GM12878 (cell line): Measurements from ENCODE around the gene DMRT1. TPM values are rescaled to one million over a fixed set of nuclear protein-coding genes. Genes with fewer than 3 reads are reported as not detected.

ENCODE experiments used
- BCLAF1 ChIP-seq: fragments of 450-650 bp; IDR thresholded peaks from 2 replicates; pipeline ENCODE4 v1.6.1; 2017; ENCODE audit warnings: antibody characterized with exemption, mild to moderate bottlenecking, moderate library complexity
- CBX5 ChIP-seq: sonication (generic); IDR thresholded peaks from 2 replicates; pipeline ENCODE4 v1.6.1; 2016; ENCODE audit warnings: low read depth, moderate library complexity, mild to moderate bottlenecking, inconsistent platforms
- EP300 ChIP-seq, 2 experiments: fragments of 150-350 bp in 1 of 2; IDR thresholded peaks; 2 replicates each; pipeline ENCODE4 v1.6.1; 2011 to 2012; ENCODE audit warnings: low read depth in 2 of 2, low read length in 2 of 2, borderline replicate concordance in 1 of 2, improper control_type of control experiment in 1 of 2, inconsistent platforms in 1 of 2; ENCODE audit not compliant: control insufficient read depth in 1 of 2
- ETV6 ChIP-seq, 2 experiments: fragments of 450-650 bp in 1 of 2; IDR thresholded peaks in 1 of 2; conservative IDR thresholded peaks in 1 of 2; 2 replicates each; pipeline ENCODE4 v1.6.1; 2014; ENCODE audit warnings: antibody characterized with exemption in 1 of 2, borderline replicate concordance in 1 of 2, low read depth in 1 of 2, mild to moderate bottlenecking in 1 of 2, moderate library complexity in 1 of 2
- HSF1 ChIP-seq: fragments of 150-350 bp; IDR thresholded peaks from 2 replicates; pipeline ENCODE4 v1.6.1; 2014; ENCODE audit warnings: mild to moderate bottlenecking, low read depth, low read length
- MAX ChIP-seq: IDR thresholded peaks from 2 replicates; pipeline ENCODE4 v1.6.1; 2012; ENCODE audit warnings: low read depth, low read length, improper control_type of control experiment
- MEF2B ChIP-seq: fragments of 450-650 bp; IDR thresholded peaks from 2 replicates; pipeline ENCODE4 v1.6.1; 2018; ENCODE audit warnings: mild to moderate bottlenecking, moderate library complexity; ENCODE audit not compliant: partially characterized antibody, poor library complexity, severe bottlenecking
- NBN ChIP-seq: fragments of 450-650 bp; IDR thresholded peaks from 2 replicates; pipeline ENCODE4 v1.6.1; 2016
- NR2C1 ChIP-seq: fragments of 450-650 bp; IDR thresholded peaks from 2 replicates; pipeline ENCODE4 v1.6.1; 2017; ENCODE audit warnings: antibody characterized with exemption, mild to moderate bottlenecking, moderate library complexity
- POLR2A ChIP-seq: IDR thresholded peaks from 2 replicates; pipeline ENCODE4 v1.6.1; 2011; ENCODE audit warnings: low read depth, mild to moderate bottlenecking, low read length
- POLR2AphosphoS2 ChIP-seq: IDR thresholded peaks from 2 replicates; pipeline ENCODE4 v1.6.1; 2011; ENCODE audit warnings: low read depth, mild to moderate bottlenecking, low read length, improper control_type of control experiment, moderate library complexity
- RUNX3 ChIP-seq: IDR thresholded peaks from 2 replicates; pipeline ENCODE4 v1.6.1; 2012; ENCODE audit warnings: low read length, inconsistent platforms
- SIX5 ChIP-seq: IDR thresholded peaks from 2 replicates; pipeline ENCODE4 v1.6.1; 2011; ENCODE audit warnings: mild to moderate bottlenecking, low read depth, low read length, moderate library complexity; ENCODE audit not compliant: severe bottlenecking
- SUPT20H ChIP-seq: IDR thresholded peaks from 2 replicates; pipeline ENCODE4 v1.6.1; 2011; ENCODE audit warnings: low read depth, mild to moderate bottlenecking, low read length, moderate library complexity, borderline replicate concordance; ENCODE audit not compliant: control insufficient read depth
- TARDBP ChIP-seq: IDR thresholded peaks from 2 replicates; pipeline ENCODE4 v1.6.1; 2016; ENCODE audit warnings: borderline replicate concordance
- YY1 ChIP-seq: IDR thresholded peaks from 2 replicates; pipeline ENCODE4 v1.6.1; 2011; ENCODE audit warnings: low read depth, mild to moderate bottlenecking, low read length
- ZZZ3 ChIP-seq: IDR thresholded peaks from 2 replicates; pipeline ENCODE4 v1.6.1; 2011; ENCODE audit warnings: low read depth; ENCODE audit not compliant: control insufficient read depth, insufficient read length
- polyA plus RNA-seq, 11 experiments: library from polyadenylated mRNA; depleted of rRNA in 4 of 11; unstranded in 6 of 11; stranded (reverse) in 5 of 11; fragments of >200 nt; fragmentation: Nextera tagmentation in 4 of 11; fragmentation: Illumina TruSeq in 1 of 11; extraction: Ambion mirVana in 4 of 11; extraction: Trizol in 1 of 11; gene quantifications; 1 replicate in 1 of 11; 2 replicates in 10 of 11; pipeline versions ENCODE4 v1.2.1 to v1.2.3, GENCODE V29; 2011 to 2016; ENCODE audit warnings: inconsistent platforms in 2 of 11, missing spikeins in 2 of 11, low read depth in 1 of 11
- total RNA-seq, 4 experiments: library from RNA; depleted of rRNA in 3 of 4; stranded (reverse); fragments of >200 nt in 3 of 4; fragmentation: Illumina TruSeq in 1 of 4; extraction: Trizol in 1 of 4; gene quantifications; 2 replicates each; pipeline versions ENCODE4 v1.2.1 to v1.2.3, GENCODE V29; 2013 to 2021
- TF ChIP-seq, protein P1 (sequence below): fragments of 150-350 bp; IDR thresholded peaks from 2 replicates; pipeline ENCODE4 v1.6.1; 2016; ENCODE audit warnings: low read depth, low read length
- TF ChIP-seq, protein P2 (sequence below): fragments of 450-650 bp; IDR thresholded peaks from 2 replicates; pipeline ENCODE4 v1.6.1; 2017; ENCODE audit warnings: mild to moderate bottlenecking, moderate library complexity

DMRT1 gene
- total and polyA plus RNA-seq, 10 of the 15 experiments (the other 5 are each of a cell fraction or from before 2014, with no cell fraction given), result 0.06 to 1.9 (median 0.24) TPM

GRCh38 chr9:903886-904285 lies 62.4 kb downstream of the DMRT1 start (continued):
- TF ChIP-seq NR2C1, result no peak
- TF ChIP-seq POLR2A, result no peak
- TF ChIP-seq, protein P1, sequence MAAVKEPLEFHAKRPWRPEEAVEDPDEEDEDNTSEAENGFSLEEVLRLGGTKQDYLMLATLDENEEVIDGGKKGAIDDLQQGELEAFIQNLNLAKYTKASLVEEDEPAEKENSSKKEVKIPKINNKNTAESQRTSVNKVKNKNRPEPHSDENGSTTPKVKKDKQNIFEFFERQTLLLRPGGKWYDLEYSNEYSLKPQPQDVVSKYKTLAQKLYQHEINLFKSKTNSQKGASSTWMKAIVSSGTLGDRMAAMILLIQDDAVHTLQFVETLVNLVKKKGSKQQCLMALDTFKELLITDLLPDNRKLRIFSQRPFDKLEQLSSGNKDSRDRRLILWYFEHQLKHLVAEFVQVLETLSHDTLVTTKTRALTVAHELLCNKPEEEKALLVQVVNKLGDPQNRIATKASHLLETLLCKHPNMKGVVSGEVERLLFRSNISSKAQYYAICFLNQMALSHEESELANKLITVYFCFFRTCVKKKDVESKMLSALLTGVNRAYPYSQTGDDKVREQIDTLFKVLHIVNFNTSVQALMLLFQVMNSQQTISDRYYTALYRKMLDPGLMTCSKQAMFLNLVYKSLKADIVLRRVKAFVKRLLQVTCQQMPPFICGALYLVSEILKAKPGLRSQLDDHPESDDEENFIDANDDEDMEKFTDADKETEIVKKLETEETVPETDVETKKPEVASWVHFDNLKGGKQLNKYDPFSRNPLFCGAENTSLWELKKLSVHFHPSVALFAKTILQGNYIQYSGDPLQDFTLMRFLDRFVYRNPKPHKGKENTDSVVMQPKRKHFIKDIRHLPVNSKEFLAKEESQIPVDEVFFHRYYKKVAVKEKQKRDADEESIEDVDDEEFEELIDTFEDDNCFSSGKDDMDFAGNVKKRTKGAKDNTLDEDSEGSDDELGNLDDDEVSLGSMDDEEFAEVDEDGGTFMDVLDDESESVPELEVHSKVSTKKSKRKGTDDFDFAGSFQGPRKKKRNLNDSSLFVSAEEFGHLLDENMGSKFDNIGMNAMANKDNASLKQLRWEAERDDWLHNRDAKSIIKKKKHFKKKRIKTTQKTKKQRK, result no peak
- no peak for TF ChIP-seq CBX5
- TF ChIP-seq MAX, result no peak
- no peak for TF ChIP-seq RUNX3
- peak; percentile 63 for TF ChIP-seq MEF2B
- TF ChIP-seq NBN, result peak; percentile 38; the same call in 1 of the 2 replicates
- TF ChIP-seq, protein P2, sequence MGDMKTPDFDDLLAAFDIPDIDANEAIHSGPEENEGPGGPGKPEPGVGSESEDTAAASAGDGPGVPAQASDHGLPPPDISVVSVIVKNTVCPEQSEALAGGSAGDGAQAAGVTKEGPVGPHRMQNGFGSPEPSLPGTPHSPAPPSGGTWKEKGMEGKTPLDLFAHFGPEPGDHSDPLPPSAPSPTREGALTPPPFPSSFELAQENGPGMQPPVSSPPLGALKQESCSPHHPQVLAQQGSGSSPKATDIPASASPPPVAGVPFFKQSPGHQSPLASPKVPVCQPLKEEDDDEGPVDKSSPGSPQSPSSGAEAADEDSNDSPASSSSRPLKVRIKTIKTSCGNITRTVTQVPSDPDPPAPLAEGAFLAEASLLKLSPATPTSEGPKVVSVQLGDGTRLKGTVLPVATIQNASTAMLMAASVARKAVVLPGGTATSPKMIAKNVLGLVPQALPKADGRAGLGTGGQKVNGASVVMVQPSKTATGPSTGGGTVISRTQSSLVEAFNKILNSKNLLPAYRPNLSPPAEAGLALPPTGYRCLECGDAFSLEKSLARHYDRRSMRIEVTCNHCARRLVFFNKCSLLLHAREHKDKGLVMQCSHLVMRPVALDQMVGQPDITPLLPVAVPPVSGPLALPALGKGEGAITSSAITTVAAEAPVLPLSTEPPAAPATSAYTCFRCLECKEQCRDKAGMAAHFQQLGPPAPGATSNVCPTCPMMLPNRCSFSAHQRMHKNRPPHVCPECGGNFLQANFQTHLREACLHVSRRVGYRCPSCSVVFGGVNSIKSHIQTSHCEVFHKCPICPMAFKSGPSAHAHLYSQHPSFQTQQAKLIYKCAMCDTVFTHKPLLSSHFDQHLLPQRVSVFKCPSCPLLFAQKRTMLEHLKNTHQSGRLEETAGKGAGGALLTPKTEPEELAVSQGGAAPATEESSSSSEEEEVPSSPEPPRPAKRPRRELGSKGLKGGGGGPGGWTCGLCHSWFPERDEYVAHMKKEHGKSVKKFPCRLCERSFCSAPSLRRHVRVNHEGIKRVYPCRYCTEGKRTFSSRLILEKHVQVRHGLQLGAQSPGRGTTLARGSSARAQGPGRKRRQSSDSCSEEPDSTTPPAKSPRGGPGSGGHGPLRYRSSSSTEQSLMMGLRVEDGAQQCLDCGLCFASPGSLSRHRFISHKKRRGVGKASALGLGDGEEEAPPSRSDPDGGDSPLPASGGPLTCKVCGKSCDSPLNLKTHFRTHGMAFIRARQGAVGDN, result no peak
- TF ChIP-seq POLR2AphosphoS2, result no peak
- no peak for TF ChIP-seq SUPT20H
- TF ChIP-seq TARDBP, result no peak
- no peak for TF ChIP-seq HSF1
- no peak for TF ChIP-seq ETV6 (conservative IDR thresholded peaks at IDR 0.05 in 1 of 2, IDR thresholded peaks at IDR 0.05 in 1 of 2; ENCODE audit: borderline replicate concordance in 1 of 2, low read depth in 1 of 2)
- peak in 1 of 2 experiments; percentile 23; a peak in 1 of 4 replicates for TF ChIP-seq EP300 (IDR thresholded peaks at IDR 0.05; ENCODE audit: borderline replicate concordance in 1 of 2, control insufficient read depth in 1 of 2, low read depth in 2 of 2, low read length in 2 of 2)
- no peak for TF ChIP-seq BCLAF1
- TF ChIP-seq SIX5, result no peak
- no peak for TF ChIP-seq ZZZ3
- no peak for TF ChIP-seq YY1
- TF ChIP-seq, all 136 proteins: peak for 10
